SJCRH30 (cell line): Measurements from ENCODE around the gene NACAD. TPM values are rescaled to one million over a fixed set of nuclear protein-coding genes. Genes with fewer than 3 reads are reported as not detected.

Experiments used
- DNase-seq, 2 experiments: peaks; one replicate each; pipeline ENCODE4 v3.0.0-alpha.2; 2015 to 2020
- H3K27ac ChIP-seq: fragments of 250-450 bp; sonication (Bioruptor Pico); 2 replicates; pipeline ENCODE4 v1.5.1; 2020; ENCODE audit warnings: mild to moderate bottlenecking, moderate library complexity
- H3K27me3 ChIP-seq: fragments of 250-450 bp; sonication (Bioruptor Pico); 2 replicates; pipeline ENCODE4 v1.5.1; 2020; ENCODE audit warnings: mild to moderate bottlenecking, moderate library complexity
- H3K36me3 ChIP-seq: fragments of 250-450 bp; sonication (Bioruptor Pico); 2 replicates; pipeline ENCODE4 v1.5.1; 2020; ENCODE audit warnings: mild to moderate bottlenecking, moderate library complexity
- H3K4me1 ChIP-seq: fragments of 250-450 bp; sonication (Bioruptor Pico); 2 replicates; pipeline ENCODE4 v1.5.1; 2020; ENCODE audit warnings: mild to moderate bottlenecking, moderate library complexity
- H3K4me3 ChIP-seq: fragments of 250-450 bp; sonication (Bioruptor Pico); 2 replicates; pipeline ENCODE4 v1.5.1; 2020; ENCODE audit warnings: mild to moderate bottlenecking, moderate library complexity
- H3K9me3 ChIP-seq: fragments of 250-450 bp; sonication (Bioruptor Pico); replicated peaks from 2 replicates; pipeline ENCODE4 v1.5.1; 2020; ENCODE audit warnings: mild to moderate bottlenecking, moderate library complexity
- total RNA-seq: library from RNA; depleted of rRNA; stranded (reverse); fragments of >200 nt; shearing (Covaris generic); gene quantifications from 2 replicates; pipeline ENCODE4 v1.2.3, GENCODE V29; 2014; rRNA removed

NACAD gene, protein sequence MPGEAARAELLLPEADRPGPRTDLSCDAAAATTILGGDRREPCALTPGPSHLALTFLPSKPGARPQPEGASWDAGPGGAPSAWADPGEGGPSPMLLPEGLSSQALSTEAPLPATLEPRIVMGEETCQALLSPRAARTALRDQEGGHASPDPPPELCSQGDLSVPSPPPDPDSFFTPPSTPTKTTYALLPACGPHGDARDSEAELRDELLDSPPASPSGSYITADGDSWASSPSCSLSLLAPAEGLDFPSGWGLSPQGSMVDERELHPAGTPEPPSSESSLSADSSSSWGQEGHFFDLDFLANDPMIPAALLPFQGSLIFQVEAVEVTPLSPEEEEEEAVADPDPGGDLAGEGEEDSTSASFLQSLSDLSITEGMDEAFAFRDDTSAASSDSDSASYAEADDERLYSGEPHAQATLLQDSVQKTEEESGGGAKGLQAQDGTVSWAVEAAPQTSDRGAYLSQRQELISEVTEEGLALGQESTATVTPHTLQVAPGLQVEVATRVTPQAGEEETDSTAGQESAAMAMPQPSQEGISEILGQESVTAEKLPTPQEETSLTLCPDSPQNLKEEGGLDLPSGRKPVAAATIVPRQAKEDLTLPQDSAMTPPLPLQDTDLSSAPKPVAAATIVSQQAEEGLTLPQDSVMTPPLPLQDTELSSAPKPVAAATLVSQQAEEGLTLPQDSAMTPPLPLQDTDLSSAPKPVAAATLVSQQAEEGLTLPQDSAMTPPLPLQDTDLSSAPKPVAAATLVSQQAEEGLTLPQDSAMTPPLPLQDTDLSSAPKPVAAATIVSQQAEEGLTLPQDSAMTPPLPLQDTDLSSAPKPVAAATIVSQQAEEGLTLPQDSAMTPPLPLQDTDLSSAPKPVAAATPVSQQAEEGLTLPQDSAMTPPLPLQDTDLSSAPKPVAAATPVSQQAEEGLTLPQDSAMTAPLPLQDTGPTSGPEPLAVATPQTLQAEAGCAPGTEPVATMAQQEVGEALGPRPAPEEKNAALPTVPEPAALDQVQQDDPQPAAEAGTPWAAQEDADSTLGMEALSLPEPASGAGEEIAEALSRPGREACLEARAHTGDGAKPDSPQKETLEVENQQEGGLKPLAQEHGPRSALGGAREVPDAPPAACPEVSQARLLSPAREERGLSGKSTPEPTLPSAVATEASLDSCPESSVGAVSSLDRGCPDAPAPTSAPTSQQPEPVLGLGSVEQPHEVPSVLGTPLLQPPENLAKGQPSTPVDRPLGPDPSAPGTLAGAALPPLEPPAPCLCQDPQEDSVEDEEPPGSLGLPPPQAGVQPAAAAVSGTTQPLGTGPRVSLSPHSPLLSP (N-terminal part only)
- total RNA-seq = 4.0 and 4.8 TPM in 2 replicates

DNA sequence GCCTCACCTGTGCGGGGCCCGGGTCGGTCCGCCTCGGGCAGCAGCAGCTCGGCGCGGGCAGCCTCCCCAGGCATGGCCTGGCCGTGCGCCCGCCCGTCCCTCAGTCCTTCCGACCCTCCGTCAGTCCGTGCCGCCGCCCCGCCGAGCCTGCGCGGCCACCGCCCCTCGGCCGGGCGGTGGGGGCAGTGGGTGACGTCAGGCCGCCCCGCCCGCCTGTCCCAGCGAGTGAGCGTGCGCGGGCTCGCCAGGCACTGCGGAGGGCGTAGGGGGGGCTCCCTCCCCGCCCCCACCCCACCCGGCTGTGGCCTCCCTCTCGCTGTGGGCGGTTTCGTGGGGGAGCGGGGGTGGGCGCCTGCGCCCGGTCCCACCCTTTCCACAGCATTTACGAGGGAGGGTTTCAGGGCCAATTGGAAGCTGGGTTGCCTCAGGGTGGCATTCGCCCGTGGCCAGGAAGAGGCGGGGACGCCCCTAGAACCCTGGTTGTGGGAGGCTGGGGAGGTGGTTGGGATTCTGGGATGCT, at the start of gene NACAD:
TSS of gene NACAD (minus strand) at position 149 of the 520 bp plus-strand sequence. CDS start at position 74, 75 bp downstream.
- H3K27me3 ChIP-seq = no peaks in the 10 kb centered on the region
- H3K27ac ChIP-seq = no peak within 1 kb of the TSS
- peak; percentile 71 to 77 for DNase-seq
- no peaks in the 10 kb centered on the region for H3K9me3 ChIP-seq
- H3K36me3 ChIP-seq = no peaks in the 10 kb centered on the region
- peak within 1 kb of the TSS; percentile 64 for H3K4me3 ChIP-seq
- H3K4me1 ChIP-seq = peaks cover 8% of the 10 kb centered on the region

DNA sequence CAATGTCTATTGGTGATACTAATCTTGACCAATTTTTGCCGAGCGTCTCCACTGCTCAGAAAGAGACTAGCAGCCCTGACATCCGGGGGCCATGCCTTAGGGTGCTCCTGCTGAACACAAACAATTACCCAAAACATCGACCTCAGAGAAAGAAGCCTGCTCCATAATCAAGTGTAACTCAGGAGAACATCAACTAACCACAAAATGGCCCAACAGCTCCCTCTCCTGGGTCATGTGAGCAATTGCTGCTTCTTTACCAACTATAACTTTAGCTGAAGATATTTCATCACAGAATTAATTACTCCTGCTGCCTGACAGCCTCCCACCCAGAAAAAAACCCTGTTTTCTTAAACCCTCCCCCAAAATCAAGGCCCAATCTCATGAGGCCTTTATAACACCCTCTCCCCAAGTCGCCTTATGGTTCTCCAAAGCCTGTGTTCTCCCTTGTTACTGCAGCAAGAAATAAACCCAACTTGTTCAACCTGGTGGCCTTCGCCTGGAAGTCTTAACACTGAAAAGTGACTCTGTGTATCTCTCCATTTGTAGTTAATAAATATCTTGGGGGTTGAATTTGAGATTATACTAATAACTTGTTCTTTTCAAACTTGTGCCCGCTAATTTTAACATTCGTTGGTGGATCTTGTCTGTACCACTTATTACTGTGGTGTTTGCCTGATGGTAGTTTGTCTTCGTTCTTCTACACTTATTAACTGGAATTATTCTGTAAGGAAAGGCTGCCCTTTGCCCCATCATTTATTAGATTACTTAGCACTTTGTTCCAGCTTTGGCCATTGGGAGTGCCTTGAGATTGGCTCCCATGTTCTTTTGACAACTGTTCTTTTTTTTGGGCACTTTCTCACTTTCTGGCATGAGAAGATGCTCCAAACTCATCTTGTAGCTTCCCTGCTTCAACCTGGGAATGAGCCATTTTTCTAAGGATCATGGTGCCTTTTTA, 47.6 kb upstream of the NACAD start:
- Histone ChIP-seq H3K9me3 (no peaks in the 10 kb centered on the region), H3K4me1 (no peaks in the 10 kb centered on the region), H3K27me3 (no peaks in the 10 kb centered on the region; the same call in 1 of the 2 replicates), H3K36me3 (no peaks in the 10 kb centered on the region), H3K4me3 (no peak overlapping the region), H3K27ac (no peak overlapping the region)
- peak; percentile 53 to 91 for DNase-seq

DNA sequence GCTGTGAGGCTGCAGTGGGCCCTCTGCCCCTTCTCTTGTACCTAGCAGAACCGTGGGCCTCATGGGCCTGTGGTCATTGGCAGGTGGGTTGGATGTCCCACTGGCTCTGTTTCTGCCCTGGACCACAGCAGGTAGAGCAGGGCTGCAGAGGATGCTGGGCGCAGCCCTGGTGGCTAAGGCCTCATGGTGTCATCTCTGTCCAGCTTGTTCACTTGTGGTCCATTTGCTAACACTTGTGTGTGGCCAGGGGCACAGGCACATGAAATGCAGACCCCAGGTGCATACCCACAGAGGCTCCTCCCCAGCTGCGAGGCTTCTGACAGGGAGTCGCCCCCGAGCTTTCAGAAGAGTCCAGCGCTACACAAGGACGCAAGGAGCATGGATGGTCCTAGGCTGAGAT, 45.1 kb upstream of the NACAD start:
- no peak overlapping the region for H3K4me3 ChIP-seq
- H3K36me3 ChIP-seq = no peaks in the 10 kb centered on the region
- H3K9me3 ChIP-seq = no peaks in the 10 kb centered on the region
- no peak overlapping the region for H3K27ac ChIP-seq
- peaks cover 14% of the 10 kb centered on the region for H3K27me3 ChIP-seq
- no peak for DNase-seq
- no peaks in the 10 kb centered on the region for H3K4me1 ChIP-seq

DNA sequence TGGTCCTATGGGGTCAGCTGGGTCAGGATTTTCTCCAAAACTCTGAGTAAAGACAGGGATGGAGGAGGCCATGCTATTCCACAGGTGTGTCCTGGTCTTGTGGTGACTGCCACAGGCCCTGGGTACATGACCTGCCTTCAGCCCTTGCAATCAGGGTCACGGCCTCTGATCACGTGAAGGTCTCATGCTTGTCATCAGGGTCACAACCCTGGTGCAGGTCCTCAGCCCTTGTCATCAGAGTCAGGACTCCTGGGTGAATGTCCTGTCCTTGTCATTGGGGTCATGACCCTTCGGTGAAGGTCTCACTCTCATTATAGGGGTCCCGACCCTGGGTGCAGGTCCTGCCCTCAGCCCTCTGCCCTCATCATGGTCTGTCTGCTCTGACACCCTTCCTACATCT, 44.6 kb upstream of the NACAD start:
- no peak overlapping the region for H3K4me3 ChIP-seq
- no peaks in the 10 kb centered on the region for H3K36me3 ChIP-seq
- H3K27ac ChIP-seq = no peak overlapping the region
- H3K27me3 ChIP-seq = peaks cover 14% of the 10 kb centered on the region
- no peaks in the 10 kb centered on the region for H3K9me3 ChIP-seq
- no peaks in the 10 kb centered on the region for H3K4me1 ChIP-seq
- no peak for DNase-seq

DNA sequence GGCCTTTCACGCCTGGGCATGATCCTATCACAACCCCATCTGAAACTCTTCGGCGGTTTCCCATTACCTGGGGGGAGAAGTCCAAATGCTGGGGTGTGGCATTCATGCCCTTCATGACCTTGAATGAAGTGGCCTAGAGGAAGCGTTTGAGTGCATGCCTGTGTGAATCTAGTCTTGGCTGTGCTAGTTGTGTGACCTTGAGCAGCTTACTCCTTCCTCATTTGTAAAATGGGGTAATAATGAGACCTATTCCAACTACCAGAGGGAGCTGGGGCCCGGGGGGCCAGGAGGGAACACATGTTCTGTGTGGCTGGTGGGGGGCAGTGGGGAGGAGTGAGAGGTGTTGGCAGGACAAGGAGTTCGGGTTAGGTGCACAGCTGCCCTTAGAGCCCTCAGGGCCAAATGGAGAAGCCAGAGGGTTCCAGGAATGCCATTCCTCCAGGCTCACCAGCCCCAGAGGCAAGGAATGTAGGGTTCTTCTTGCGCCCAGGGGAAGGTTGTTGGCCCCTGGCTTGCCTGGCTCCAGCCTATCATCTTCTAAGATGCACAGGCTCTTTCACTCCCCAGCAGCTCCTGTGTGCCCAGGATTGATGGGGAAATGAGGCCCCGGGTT, 44.0 kb upstream of the NACAD start:
- peaks cover 14% of the 10 kb centered on the region for H3K27me3 ChIP-seq
- no peak overlapping the region for H3K27ac ChIP-seq
- H3K4me1 ChIP-seq = no peaks in the 10 kb centered on the region
- DNase-seq = no peak
- no peak overlapping the region for H3K4me3 ChIP-seq
- no peaks in the 10 kb centered on the region for H3K36me3 ChIP-seq
- H3K9me3 ChIP-seq = no peaks in the 10 kb centered on the region

DNA sequence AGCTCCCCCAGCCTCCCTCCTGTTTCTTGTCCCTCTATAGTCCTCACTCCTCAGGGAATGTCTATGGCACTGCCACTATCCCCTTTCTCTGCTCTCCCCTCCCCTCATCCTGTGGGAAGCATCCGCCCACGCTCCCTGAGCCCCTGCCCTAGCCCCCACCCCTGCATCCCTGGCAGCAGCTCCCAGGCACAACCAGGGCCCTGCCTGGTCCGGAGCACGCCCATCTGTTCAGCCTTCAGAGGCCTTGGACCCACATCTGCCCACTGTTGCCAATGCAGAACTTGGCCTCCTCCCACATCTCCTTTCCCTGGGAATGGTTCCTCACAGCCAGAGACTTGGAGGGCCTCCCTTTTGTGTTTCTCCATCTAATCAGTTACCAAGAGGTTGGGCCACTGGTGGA, 43.1 kb upstream of the NACAD start:
- Histone ChIP-seq H3K4me1 (no peaks in the 10 kb centered on the region), H3K4me3 (no peak overlapping the region), H3K36me3 (no peaks in the 10 kb centered on the region), H3K27me3 (peaks cover 14% of the 10 kb centered on the region), H3K27ac (no peak overlapping the region), H3K9me3 (no peaks in the 10 kb centered on the region)
- no peak for DNase-seq

DNA sequence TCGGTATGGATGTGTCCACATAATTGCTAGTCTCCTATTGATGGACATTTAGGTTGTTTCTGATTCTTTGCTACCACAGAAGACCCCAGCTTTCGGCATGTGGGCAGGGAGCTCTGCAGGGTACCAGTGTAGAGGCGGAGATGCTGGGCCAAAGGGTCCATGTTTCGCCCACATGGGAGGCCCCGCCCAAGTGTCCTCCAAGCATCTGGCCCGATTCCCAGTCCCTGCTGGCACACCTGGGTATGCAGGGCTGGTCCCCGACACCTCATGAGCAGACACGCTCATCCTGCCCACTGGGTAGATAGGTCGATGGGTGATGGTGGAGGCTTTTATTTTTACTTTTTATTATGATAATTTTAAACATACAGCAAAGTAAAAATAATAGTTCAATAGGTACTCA, 42.1 kb upstream of the NACAD start:
- H3K27ac ChIP-seq = no peak overlapping the region
- no peak overlapping the region for H3K4me3 ChIP-seq
- H3K4me1 ChIP-seq = no peaks in the 10 kb centered on the region
- H3K36me3 ChIP-seq = no peaks in the 10 kb centered on the region
- H3K9me3 ChIP-seq = no peaks in the 10 kb centered on the region
- peaks cover 14% of the 10 kb centered on the region for H3K27me3 ChIP-seq
- no peak for DNase-seq

DNA sequence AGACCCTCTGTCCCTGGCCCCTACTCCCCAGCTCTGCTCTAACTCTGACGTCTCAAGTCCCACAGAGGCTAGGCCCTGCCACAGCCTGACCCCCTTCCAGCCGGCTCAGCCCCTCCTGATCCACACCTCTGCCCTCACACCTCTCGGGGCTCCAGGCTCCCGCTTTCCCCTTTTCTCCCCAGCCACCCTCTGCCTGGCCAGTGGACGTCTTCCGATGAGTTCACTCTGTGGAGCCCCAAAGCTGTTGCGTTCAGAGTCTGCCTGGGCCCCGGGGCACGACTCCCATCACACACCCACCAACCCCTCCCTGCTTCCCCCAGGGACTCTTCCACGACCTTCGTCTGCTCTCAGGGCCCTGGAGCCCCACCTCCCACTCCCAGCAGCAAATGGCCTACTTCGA, 41.1 kb upstream of the NACAD start:
- DNase-seq = no peak
- Histone ChIP-seq H3K4me3 (no peak overlapping the region), H3K27ac (no peak overlapping the region), H3K4me1 (no peaks in the 10 kb centered on the region), H3K36me3 (no peaks in the 10 kb centered on the region), H3K27me3 (peaks cover 14% of the 10 kb centered on the region), H3K9me3 (no peaks in the 10 kb centered on the region)

DNA sequence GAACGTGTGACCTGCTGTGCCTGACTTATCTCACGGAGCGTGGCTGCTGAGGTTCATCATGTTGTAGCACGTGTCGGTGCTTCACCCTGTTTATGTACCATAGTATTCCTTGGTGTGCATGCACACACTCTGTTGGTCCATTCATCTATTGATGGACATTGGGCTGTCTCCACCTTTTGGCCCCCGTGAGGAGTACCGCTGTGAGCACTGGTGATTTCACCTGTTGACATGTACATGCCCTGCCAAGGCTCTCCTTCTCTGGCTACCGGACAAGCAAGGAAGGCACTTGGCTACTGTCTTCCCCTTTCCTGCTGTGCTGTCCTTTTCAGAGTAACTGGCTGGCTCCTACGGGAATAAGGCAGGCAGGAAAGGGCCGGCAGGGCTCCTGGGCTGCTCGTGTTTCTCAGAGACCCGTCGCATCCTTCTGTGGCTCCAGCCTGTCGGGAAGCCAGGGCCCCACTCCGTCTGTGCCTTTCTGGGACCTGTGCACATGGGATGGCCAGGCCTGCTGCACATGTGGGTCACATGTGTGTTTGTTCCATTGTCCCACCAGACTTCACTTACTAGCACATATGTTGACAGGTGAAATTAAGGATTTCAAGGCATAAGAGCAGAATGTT, 40.5 kb upstream of the NACAD start:
- H3K36me3 ChIP-seq = no peaks in the 10 kb centered on the region
- DNase-seq = no peak
- H3K27me3 ChIP-seq = peaks cover 18% of the 10 kb centered on the region
- H3K27ac ChIP-seq = no peak overlapping the region
- no peaks in the 10 kb centered on the region for H3K4me1 ChIP-seq
- no peak overlapping the region for H3K4me3 ChIP-seq
- H3K9me3 ChIP-seq = no peaks in the 10 kb centered on the region

DNA sequence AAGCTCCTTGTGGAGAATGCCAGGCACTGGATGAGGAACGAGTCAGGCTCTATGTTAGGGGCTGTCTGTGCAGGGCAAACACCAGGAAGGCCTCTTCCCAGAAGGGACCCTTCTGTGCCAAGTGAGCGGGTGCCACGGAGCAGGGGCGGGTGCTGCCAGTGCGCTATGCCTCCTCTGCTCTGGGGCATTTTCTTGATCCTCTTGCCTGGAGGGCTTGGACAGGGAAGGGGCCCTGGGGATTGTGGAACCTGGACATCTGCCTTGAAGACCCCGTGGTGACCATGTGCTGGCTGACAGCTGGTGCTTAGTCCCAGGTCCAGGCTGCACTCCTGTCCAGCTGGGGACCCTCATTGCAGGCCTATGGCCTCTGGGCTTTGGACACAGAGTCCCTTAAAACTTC, 38.2 kb upstream of the NACAD start:
- H3K4me3 ChIP-seq = no peak overlapping the region
- peaks cover 18% of the 10 kb centered on the region for H3K27me3 ChIP-seq
- no peaks in the 10 kb centered on the region for H3K4me1 ChIP-seq
- no peak overlapping the region for H3K27ac ChIP-seq
- no peaks in the 10 kb centered on the region for H3K9me3 ChIP-seq
- DNase-seq = no peak
- H3K36me3 ChIP-seq = no peaks in the 10 kb centered on the region

DNA sequence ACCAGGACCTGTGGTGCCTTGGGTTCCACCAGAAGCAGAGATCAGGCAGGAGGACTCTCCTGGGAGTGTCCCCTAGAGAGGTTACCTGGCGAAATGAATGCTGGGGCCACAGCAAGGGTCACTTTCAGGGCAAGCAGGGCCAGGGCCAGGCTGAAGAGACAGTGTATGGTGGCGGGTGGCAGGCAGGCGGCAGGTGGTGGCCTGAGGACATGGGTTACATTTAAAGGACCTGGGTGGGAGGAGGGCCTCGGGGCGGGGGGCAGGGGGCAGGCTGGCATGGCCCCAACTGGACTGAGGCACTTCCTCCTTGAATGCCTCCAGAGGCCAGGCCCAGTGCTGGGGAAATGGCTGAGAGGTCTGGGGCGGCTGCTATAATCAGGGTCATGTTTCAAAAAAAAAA, 37.4 kb upstream of the NACAD start:
- Histone ChIP-seq H3K9me3 (no peaks in the 10 kb centered on the region), H3K4me3 (no peak overlapping the region), H3K4me1 (no peaks in the 10 kb centered on the region), H3K27me3 (peaks cover 18% of the 10 kb centered on the region), H3K36me3 (no peaks in the 10 kb centered on the region), H3K27ac (no peak overlapping the region)
- no peak for DNase-seq

DNA sequence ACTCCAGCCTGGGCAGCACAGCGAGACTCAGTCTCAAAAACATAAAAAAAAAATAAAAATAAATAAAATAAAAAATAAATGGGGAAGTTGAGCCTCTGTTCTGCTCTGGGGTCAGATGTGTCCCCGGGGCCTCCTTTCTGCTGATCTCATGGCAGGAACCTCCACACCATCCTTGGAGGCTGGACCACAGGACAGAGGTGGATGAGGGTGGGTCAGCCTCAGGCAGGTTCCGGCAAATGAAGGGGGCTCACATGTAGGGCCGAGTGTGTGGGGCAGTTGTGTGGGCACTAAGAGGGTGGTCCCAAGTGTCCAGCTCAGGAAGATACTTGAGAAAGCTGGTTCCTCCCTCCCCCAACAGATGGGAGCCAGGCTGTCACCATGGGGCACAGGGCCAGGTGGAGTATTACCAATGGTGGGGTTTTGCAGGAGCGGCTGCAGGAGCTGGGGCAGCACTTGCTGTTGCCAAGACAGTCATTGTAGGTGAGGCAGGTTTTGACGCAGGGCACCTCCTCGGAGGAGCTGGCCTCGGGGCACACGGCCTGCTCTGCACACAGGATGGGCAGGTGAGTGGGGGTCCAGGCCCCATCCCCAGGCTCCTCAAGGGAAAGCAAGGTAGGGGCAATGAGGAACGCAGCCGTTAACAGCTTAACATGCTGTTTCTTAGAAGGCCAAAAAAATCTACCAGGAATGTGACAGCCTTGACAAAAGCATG, 36.6 kb upstream of the NACAD start:
- peaks cover 16% of the 10 kb centered on the region for H3K27me3 ChIP-seq
- no peak overlapping the region for H3K27ac ChIP-seq
- H3K9me3 ChIP-seq = no peaks in the 10 kb centered on the region
- DNase-seq = no peak
- no peak overlapping the region for H3K4me3 ChIP-seq
- no peaks in the 10 kb centered on the region for H3K4me1 ChIP-seq
- H3K36me3 ChIP-seq = no peaks in the 10 kb centered on the region
